Esophagus squamous epithelium (tissue), 5 donors: Measurements from ENCODE around the gene EIF3J. TPM values are rescaled to one million over a fixed set of nuclear protein-coding genes. Genes with fewer than 3 reads are reported as not detected.

ENCODE experiments used
- DNase-seq: peaks from one replicate; lab custom pipeline; 2025; lab: John Stamatoyannopoulos, UW
- H3K27ac ChIP-seq, 4 donors: fragments of 200-600 bp; sonication (generic); one replicate each; pipeline ENCODE4 v1.5.1; 2016 to 2019; ENCODE audit warnings: mild to moderate bottlenecking in 1 of 4
- H3K27me3 ChIP-seq, 4 donors: fragments of 200-600 bp; sonication (generic); 1 replicate in 3 of 4; 2 replicates in 1 of 4; pipeline versions ENCODE4 v1.5.1 to v1.6.0; 2017 to 2021; ENCODE audit warnings: antibody characterized with exemption in 1 of 4
- H3K36me3 ChIP-seq, 3 donors: fragments of 200-600 bp; sonication (generic); one replicate each; pipeline ENCODE4 v1.5.1; 2016 to 2019
- H3K4me1 ChIP-seq, 3 donors: fragments of 200-600 bp; sonication (generic); one replicate each; pipeline ENCODE4 v1.5.1; 2017 to 2019
- H3K4me3 ChIP-seq, 4 donors: fragments of 200-600 bp; sonication (generic); 1 replicate in 3 of 4; 2 replicates in 1 of 4; pipeline ENCODE4 v1.5.1; 2016 to 2019; ENCODE audit warnings: mild to moderate bottlenecking in 2 of 4, moderate library complexity in 1 of 4
- H3K9me3 ChIP-seq, 3 donors: fragments of 200-600 bp; sonication (generic); one replicate each; pipeline ENCODE4 v1.5.1; 2016 to 2019
- POLR2A ChIP-seq, 4 donors: fragments of 450-650 bp; IDR thresholded peaks; one replicate each; pipeline ENCODE4 v1.6.1; 2017; ENCODE audit warnings: antibody characterized with exemption in 4 of 4, mild to moderate bottlenecking in 4 of 4, moderate library complexity in 3 of 4
- WGBS, 2 donors: methylation state at CpG; one replicate each; pipeline ENCODE4 v1.1.5; 2018; 5-methylcytosine and 5-hydroxymethylcytosine counted together
- intact Hi-C: fragments of 100-400 bp; cut with DNase I; formaldehyde crosslinking; loops from one replicate; pipeline ENCODE4 v1.15.0; 2022
- total RNA-seq, 4 donors: library from RNA; depleted of rRNA; stranded (reverse); fragments of >200 nt; gene quantifications; one replicate each; pipeline ENCODE4 v1.1.0, GENCODE V29; 2016
- TF ChIP-seq, protein P1 (sequence below), 6 experiments: fragments of 450-650 bp in 4 of 6; fragments of 200-600 bp in 2 of 6; sonication (generic) in 2 of 6; IDR thresholded peaks; one replicate each; pipeline ENCODE4 v1.5.1; 2016 to 2019; ENCODE audit warnings: antibody characterized with exemption in 6 of 6, mild to moderate bottlenecking in 4 of 6, moderate library complexity in 4 of 6
- donor health status: DM: yes; HTN: yes; CAD: no.

Gene EIF3J
- total RNA-seq, 4 donors from 2014 or later = 28.2 to 82.8 (median 58.6) TPM

DNA sequence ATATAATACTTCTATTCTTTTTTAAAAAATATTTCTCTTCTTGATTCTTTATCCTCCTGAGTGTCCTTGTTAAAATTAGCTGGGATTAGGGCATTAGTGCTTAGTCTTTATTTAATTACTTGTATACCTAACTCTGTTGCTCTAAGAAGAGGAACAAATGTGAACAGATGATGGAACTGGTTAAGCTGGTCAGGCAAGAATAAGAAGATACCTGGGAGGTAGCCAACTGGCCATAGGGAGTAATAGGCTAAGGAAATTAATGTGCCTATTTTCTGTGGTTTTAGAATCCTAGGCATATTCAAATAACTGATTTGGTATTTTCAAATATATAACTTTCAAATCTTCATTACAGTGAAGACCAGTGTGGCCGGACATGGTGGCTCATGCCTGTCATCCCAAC is 54.4 kb downstream of the EIF3J start:
- intact Hi-C loops = no loop called here
- peaks cover 0 to 100% (median 71%) of the 10 kb centered on the region in 3 donors for H3K36me3 ChIP-seq
- H3K9me3 ChIP-seq = no peaks in the 10 kb centered on the region
- H3K4me1 ChIP-seq = peaks cover 4 to 32% (median 9%) of the 10 kb centered on the region in 3 donors
- no peak overlapping the region for H3K4me3 ChIP-seq
- peak overlapping the region in 3 of 4 donors; percentile 23 to 69 (median 28) for H3K27ac ChIP-seq
- TF ChIP-seq POLR2A (IDR thresholded peaks at IDR 0.05) = no peak
- TF ChIP-seq, protein P1, sequence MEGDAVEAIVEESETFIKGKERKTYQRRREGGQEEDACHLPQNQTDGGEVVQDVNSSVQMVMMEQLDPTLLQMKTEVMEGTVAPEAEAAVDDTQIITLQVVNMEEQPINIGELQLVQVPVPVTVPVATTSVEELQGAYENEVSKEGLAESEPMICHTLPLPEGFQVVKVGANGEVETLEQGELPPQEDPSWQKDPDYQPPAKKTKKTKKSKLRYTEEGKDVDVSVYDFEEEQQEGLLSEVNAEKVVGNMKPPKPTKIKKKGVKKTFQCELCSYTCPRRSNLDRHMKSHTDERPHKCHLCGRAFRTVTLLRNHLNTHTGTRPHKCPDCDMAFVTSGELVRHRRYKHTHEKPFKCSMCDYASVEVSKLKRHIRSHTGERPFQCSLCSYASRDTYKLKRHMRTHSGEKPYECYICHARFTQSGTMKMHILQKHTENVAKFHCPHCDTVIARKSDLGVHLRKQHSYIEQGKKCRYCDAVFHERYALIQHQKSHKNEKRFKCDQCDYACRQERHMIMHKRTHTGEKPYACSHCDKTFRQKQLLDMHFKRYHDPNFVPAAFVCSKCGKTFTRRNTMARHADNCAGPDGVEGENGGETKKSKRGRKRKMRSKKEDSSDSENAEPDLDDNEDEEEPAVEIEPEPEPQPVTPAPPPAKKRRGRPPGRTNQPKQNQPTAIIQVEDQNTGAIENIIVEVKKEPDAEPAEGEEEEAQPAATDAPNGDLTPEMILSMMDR (IDR thresholded peaks at IDR 0.05) = no peak
- DNase-seq = no peak
- 60 to 62% methylated on average over 1 of the region's 1 CpG for WGBS, 2 donors
- no peaks in the 10 kb centered on the region for H3K27me3 ChIP-seq

DNA sequence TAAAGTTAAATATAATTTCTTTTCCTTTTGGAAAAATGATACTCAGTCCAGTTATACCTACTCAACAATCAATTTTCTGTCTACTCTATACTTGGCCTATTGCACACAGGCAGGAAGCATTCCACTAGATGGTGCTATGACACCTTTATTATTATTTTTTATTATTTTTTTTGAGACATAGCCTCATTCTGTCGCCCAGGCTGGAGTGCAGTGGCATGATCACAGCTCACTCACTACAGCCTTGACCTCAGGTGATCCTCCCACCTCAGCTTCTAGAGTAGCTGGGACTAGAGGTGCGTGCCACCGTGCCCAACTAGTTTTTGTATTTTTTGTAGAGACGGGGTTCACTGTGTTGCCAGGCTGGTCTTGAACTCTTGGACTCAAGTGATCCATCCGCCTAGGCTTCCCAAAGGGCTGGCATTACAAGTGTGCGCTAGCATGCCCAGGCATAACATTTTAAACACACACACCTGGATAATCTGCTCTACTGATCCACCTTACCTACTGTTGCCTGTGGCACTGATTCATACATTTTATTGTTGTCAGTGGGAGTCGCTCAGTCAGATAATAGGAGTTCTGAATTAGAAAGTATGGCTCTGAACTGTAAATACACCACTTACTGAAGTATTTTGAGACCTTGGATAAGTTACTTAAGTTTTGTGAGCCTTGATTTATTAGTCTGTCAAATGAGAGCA is 56.2 kb downstream of the EIF3J start:
- TF ChIP-seq, protein P1 (IDR thresholded peaks at IDR 0.05) = peak in 4 of 6 experiments; percentile 9 to 43 (median 24)
- TF ChIP-seq POLR2A (IDR thresholded peaks at IDR 0.05) = no peak
- Histone ChIP-seq H3K4me1 (peaks cover 4 to 32% (median 9%) of the 10 kb centered on the region in 3 donors), H3K27me3 (no peaks in the 10 kb centered on the region), H3K9me3 (no peaks in the 10 kb centered on the region), H3K4me3 (no peak overlapping the region), H3K36me3 (peaks cover 4 to 100% (median 73%) of the 10 kb centered on the region in 3 donors), H3K27ac (peak overlapping the region in 3 of 4 donors; percentile 28 to 62 (median 36))
- intact Hi-C loops = no loop called here
- WGBS, 2 donors = 54 to 63% methylated on average over 6 to 7 of the region's 7 CpGs
- no peak for DNase-seq

DNA sequence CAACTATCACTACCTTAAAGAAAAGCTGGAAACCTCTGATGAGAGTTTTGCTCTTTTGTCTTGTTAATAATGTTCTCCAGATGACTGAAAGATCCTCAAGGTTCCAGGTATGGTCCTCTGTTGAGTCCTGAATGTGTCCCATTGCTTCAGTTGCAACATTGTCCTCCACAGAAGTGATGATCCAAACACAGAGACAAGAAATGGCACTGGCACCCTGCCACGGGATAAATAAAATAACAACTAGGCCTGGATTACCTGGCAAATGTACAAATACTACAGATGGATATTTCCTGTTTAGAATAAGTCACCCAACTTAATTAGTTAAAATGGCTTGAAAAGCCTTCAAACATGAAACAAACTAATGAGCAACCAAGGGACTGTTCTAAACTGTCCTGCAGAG is 58.3 kb downstream of the EIF3J start:
- 47 to 54% methylated on average over 1 of the region's 1 CpG for WGBS, 2 donors
- intact Hi-C loops = no loop called here
- DNase-seq = no peak
- H3K9me3 ChIP-seq = no peaks in the 10 kb centered on the region
- no peak overlapping the region for H3K27ac ChIP-seq
- H3K4me3 ChIP-seq = no peak overlapping the region
- H3K27me3 ChIP-seq = no peaks in the 10 kb centered on the region
- peaks cover 4 to 32% (median 9%) of the 10 kb centered on the region in 3 donors for H3K4me1 ChIP-seq
- H3K36me3 ChIP-seq = peaks cover 4 to 100% (median 68%) of the 10 kb centered on the region in 3 donors
- TF ChIP-seq, protein P1 (IDR thresholded peaks at IDR 0.05) = no peak
- no peak for TF ChIP-seq POLR2A (IDR thresholded peaks at IDR 0.05)

DNA sequence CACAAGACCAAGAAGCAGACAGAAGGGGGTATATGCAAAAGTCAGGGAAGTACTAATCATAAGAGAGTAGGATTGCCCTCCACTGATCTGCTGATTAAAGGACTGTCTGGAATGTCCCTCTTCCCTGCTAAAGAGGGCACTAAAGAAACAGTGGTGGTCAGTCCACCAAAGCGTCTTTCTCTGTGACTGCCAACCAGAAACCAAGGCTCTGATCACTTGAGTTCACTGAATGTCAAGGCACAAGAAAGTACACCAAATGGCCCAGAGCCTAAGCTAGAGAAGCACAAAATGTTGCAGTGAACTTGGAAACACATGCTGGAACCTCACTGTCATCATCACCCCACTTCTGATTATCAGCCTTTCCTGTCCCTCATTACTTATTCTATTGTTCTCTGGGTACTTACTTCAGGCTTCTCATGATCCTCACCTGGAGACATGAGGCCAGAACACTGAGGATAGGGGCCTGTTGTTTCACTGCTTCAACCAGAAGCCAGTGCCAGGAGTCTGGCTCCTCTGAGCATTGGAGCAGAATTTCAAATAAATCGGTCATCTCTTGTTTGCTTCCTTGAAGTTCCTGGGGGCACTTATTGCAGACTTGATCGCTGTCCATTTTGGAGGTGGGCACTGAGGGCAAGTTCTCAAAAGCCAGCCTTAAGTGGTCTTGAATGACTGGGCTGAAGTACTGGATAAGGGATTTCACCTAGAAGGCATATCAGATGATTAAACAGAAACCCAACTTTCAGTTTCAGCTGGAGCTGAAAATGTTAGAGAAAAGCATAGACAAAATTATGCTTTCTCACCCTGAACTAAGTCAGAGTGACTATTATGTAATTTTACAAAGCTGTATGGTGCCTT is 58.9 kb downstream of the EIF3J start:
- Histone ChIP-seq H3K4me1 (peaks cover 2 to 29% (median 9%) of the 10 kb centered on the region in 3 donors), H3K4me3 (no peak overlapping the region), H3K27me3 (no peaks in the 10 kb centered on the region), H3K36me3 (peaks cover 4 to 100% (median 69%) of the 10 kb centered on the region in 3 donors), H3K27ac (no peak overlapping the region), H3K9me3 (no peaks in the 10 kb centered on the region)
- 93 to 94% methylated on average over 2 to 3 of the region's 3 CpGs for WGBS, 2 donors
- intact Hi-C loops = no loop called here
- TF ChIP-seq, protein P1 (IDR thresholded peaks at IDR 0.05) = no peak
- no peak for TF ChIP-seq POLR2A (IDR thresholded peaks at IDR 0.05)
- no peak for DNase-seq
